GM23338 (cell line): Measurements from ENCODE around the gene TBCE. TPM values are rescaled to one million over a fixed set of nuclear protein-coding genes. Genes with fewer than 3 reads are reported as not detected.

ENCODE experiments used
- CREB1 ChIP-seq: fragments of 250-450 bp; sonication (Bioruptor Pico); IDR thresholded peaks from 2 replicates; pipeline ENCODE4 v1.5.0; 2020; ENCODE audit warnings: low read depth, mild to moderate bottlenecking, moderate library complexity
- CTCF ChIP-seq, 2 experiments: fragments of 200-600 bp in 1 of 2; sonication (generic) in 1 of 2; conservative IDR thresholded peaks; 2 replicates each; pipeline versions ENCODE4 v1.5.1 to v1.6.1; 2016 to 2017; ENCODE audit warnings: antibody characterized with exemption in 2 of 2, low read depth in 2 of 2, mild to moderate bottlenecking in 2 of 2, moderate library complexity in 1 of 2
- EZH2phosphoT487 ChIP-seq: fragments of 200-600 bp; sonication (generic); IDR thresholded peaks from one replicate; pipeline ENCODE4 v1.8.1; 2018; ENCODE audit warnings: antibody characterized with exemption; ENCODE audit not compliant: unreplicated experiment
- POLR2AphosphoS5 ChIP-seq: IDR thresholded peaks from 2 replicates; pipeline ENCODE4 v1.6.1; 2016; ENCODE audit warnings: antibody characterized with exemption, low read depth
- REST ChIP-seq: IDR thresholded peaks from one replicate; pipeline ENCODE4 v1.6.1; 2018; ENCODE audit warnings: antibody characterized with exemption; ENCODE audit not compliant: unreplicated experiment
- STAT1 ChIP-seq: IDR thresholded peaks from one replicate; pipeline ENCODE4 v1.6.1; 2016; ENCODE audit warnings: antibody characterized with exemption; ENCODE audit not compliant: unreplicated experiment
- ZNF114 ChIP-seq: fragments of 250-450 bp; sonication (Bioruptor Pico); IDR thresholded peaks from 2 replicates; pipeline ENCODE4 v1.5.0; 2020; ENCODE audit warnings: mild to moderate bottlenecking, moderate library complexity
- ZNF331 ChIP-seq: fragments of 250-450 bp; sonication (Bioruptor Pico); IDR thresholded peaks from 2 replicates; pipeline ENCODE4 v1.5.0; 2020; ENCODE audit warnings: low read depth, mild to moderate bottlenecking, moderate library complexity
- ZNF462 ChIP-seq: fragments of 250-450 bp; sonication (Bioruptor Pico); IDR thresholded peaks from 2 replicates; pipeline ENCODE4 v1.5.0; 2020; ENCODE audit warnings: mild to moderate bottlenecking, moderate library complexity
- polyA plus RNA-seq: library from polyadenylated mRNA; unstranded; fragments of >200 nt; fragmentation: Nextera tagmentation; extraction: Ambion mirVana; gene quantifications from 2 replicates; pipeline ENCODE4 v1.2.1, GENCODE V29; 2016
- total RNA-seq: library from RNA; depleted of rRNA; stranded (reverse); fragments of >200 nt; shearing (Covaris generic); gene quantifications from 2 replicates; pipeline ENCODE4 v1.2.3, GENCODE V29; 2014

The TBCE gene
- total and polyA plus RNA-seq, 2 experiments from 2014 or later: 42.7 to 64.8 TPM

- TF ChIP-seq ZNF462: no peak
- no peak for TF ChIP-seq POLR2AphosphoS5
- no peak for TF ChIP-seq CREB1 (CRISPR knock-in tag)
- no peak for TF ChIP-seq STAT1
- no peak for TF ChIP-seq REST
- no peak for TF ChIP-seq CTCF (conservative IDR thresholded peaks at IDR 0.05; ENCODE audit: low read depth in 2 of 2)
- no peak for TF ChIP-seq ZNF331 (CRISPR knock-in tag)
- no peak for TF ChIP-seq EZH2phosphoT487
- TF ChIP-seq ZNF114: no peak
These were observed 32.4 kb downstream of the TBCE start (continued) for GRCh38 chr1:235399661-235400060.
